ENCODE data around the gene KRT6A. TPM values are rescaled to one million over a fixed set of nuclear protein-coding genes. Genes with fewer than 3 reads are reported as not detected.
"Not testable (repeated sequence)": the region's sequence is repeated elsewhere in the genome, so short reads cannot be mapped to it uniquely, and the experiment has no call there.

Gene KRT6A
- total RNA-seq, 4 donors from 2014 or later = not detected

GRCh38 chr12:52495389-52495788, 2.3 kb upstream of the KRT6A start:
- WGBS, 2 donors (ENCODE audit: low coverage in 1 of 2) = 33 to 38% methylated on average over 2 to 3 of the region's 3 CpGs
- H3K4me3 ChIP-seq = no peak overlapping the region
- in situ Hi-C loops (cut with MboI; ENCODE audit: low pct_ligation_motif_present in 1 of 4, low pct_unique_long_range_greater_than_20kb in 1 of 4, low sequenced_read_pairs in 3 of 4) (loop anchor here in 1 of 4 donors (10.0 kb wide), 1 partner anchor 111 kb away; the partner anchor contains the start of gene KRT84), intact Hi-C loops (cut with DNase I; ENCODE audit: low total_unique reads) (no loop called here)
- H3K36me3 ChIP-seq = no peaks in the 10 kb centered on the region
- no peaks in the 10 kb centered on the region for H3K27me3 ChIP-seq
- H3K4me1 ChIP-seq = peaks cover 0 to 6% (median 0%) of the 10 kb centered on the region in 4 donors
- TF ChIP-seq POLR2A (IDR thresholded peaks at IDR 0.05) (no peak), POLR2AphosphoS5 (IDR thresholded peaks at IDR 0.05) (no peak), EP300 (IDR thresholded peaks at IDR 0.05; ENCODE audit: low read depth) (no peak)
- no peaks in the 10 kb centered on the region for H3K9me3 ChIP-seq
- H3K27ac ChIP-seq = no peak overlapping the region
- no peak for DNase-seq

GRCh38 chr12:52494518-52494917, 1.5 kb upstream of the KRT6A start:
- intact Hi-C loops (cut with DNase I; ENCODE audit: low total_unique reads) = no loop called here
- peak; percentile 17 for DNase-seq
- peaks cover 0 to 6% (median 0%) of the 10 kb centered on the region in 4 donors for H3K4me1 ChIP-seq
- no peaks in the 10 kb centered on the region for H3K36me3 ChIP-seq
- no peak overlapping the region for H3K4me3 ChIP-seq
- WGBS, 2 donors (ENCODE audit: low coverage in 1 of 2) = 77% methylated on average over 4 of the region's 4 CpGs; no CpG with 5 or more reads in 1 of the 2 donors
- no peaks in the 10 kb centered on the region for H3K9me3 ChIP-seq
- H3K27ac ChIP-seq = no peak overlapping the region
- in situ Hi-C loops (cut with MboI; ENCODE audit: low pct_ligation_motif_present in 1 of 4, low pct_unique_long_range_greater_than_20kb in 1 of 4, low sequenced_read_pairs in 3 of 4) = loop anchor here in 1 of 4 donors (10.0 kb wide), 1 partner anchor 110 kb away; the partner anchor contains the start of gene KRT84
- no peak for TF ChIP-seq POLR2A (IDR thresholded peaks at IDR 0.05)
- TF ChIP-seq CTCF (IDR thresholded peaks at IDR 0.05) = no peak
- no peak for TF ChIP-seq EP300 (IDR thresholded peaks at IDR 0.05; ENCODE audit: low read depth)
- TF ChIP-seq POLR2AphosphoS5 (IDR thresholded peaks at IDR 0.05) = peak in 2 of 3 donors; percentile 33 to 45
- no peaks in the 10 kb centered on the region for H3K27me3 ChIP-seq

- H3K27me3 ChIP-seq = no peaks in the 10 kb centered on the region
- 83 to 100% methylated on average over 1 of the region's 1 CpG for WGBS, 2 donors (ENCODE audit: low coverage in 1 of 2)
These were observed 1.0 kb upstream of the KRT6A start for GRCh38 chr12:52494100-52494499.

GRCh38 chr12:52492405-52492804, 652 bp downstream of the KRT6A start:
- H3K9me3 ChIP-seq; H3K4me3 ChIP-seq; intact Hi-C loops (cut with DNase I; ENCODE audit: low total_unique reads); H3K36me3 ChIP-seq; H3K4me1 ChIP-seq; H3K27me3 ChIP-seq; DNase-seq; H3K27ac ChIP-seq: not testable (repeated sequence)
- WGBS, 2 donors (ENCODE audit: low coverage in 1 of 2) = 96% methylated on average over 6 of the region's 6 CpGs; no CpG with 5 or more reads in 1 of the 2 donors
- in situ Hi-C loops (cut with MboI; ENCODE audit: low pct_ligation_motif_present in 1 of 4, low pct_unique_long_range_greater_than_20kb in 1 of 4, low sequenced_read_pairs in 3 of 4) = loop anchor here in 1 of 4 donors (10.0 kb wide), 1 partner anchor 108 kb away; the partner anchor contains the start of gene KRT84

More at GRCh38 chr12:52494100-52494499, 1.0 kb upstream of the KRT6A start:
- DNase-seq = no peak
- TF ChIP-seq EP300 (IDR thresholded peaks at IDR 0.05; ENCODE audit: low read depth) (no peak), POLR2AphosphoS5 (IDR thresholded peaks at IDR 0.05) (no peak)
- Histone ChIP-seq H3K36me3 (no peaks in the 10 kb centered on the region), H3K4me1 (peaks cover 0 to 6% (median 0%) of the 10 kb centered on the region in 4 donors), H3K27ac (no peak overlapping the region), H3K4me3 (no peak overlapping the region), H3K9me3 (no peaks in the 10 kb centered on the region)
- intact Hi-C loops (cut with DNase I; ENCODE audit: low total_unique reads) (no loop called here), in situ Hi-C loops (cut with MboI; ENCODE audit: low pct_ligation_motif_present in 1 of 4, low pct_unique_long_range_greater_than_20kb in 1 of 4, low sequenced_read_pairs in 3 of 4) (loop anchor here in 1 of 4 donors (10.0 kb wide), 1 partner anchor 109 kb away; the partner anchor contains the start of gene KRT84)

GRCh38 chr12:52491495-52491894, 1.6 kb downstream of the KRT6A start:
- H3K4me3 ChIP-seq; H3K4me1 ChIP-seq; DNase-seq; H3K27me3 ChIP-seq; H3K27ac ChIP-seq; intact Hi-C loops (cut with DNase I; ENCODE audit: low total_unique reads); H3K9me3 ChIP-seq; H3K36me3 ChIP-seq: not testable (repeated sequence)
- WGBS, 2 donors (ENCODE audit: low coverage in 1 of 2) = 80 to 82% methylated on average over 1 to 8 of the region's 8 CpGs
- in situ Hi-C loops (cut with MboI; ENCODE audit: low pct_ligation_motif_present in 1 of 4, low pct_unique_long_range_greater_than_20kb in 1 of 4, low sequenced_read_pairs in 3 of 4) = loop anchor here in 1 of 4 donors (10.0 kb wide), 1 partner anchor 107 kb away; the partner anchor contains the start of gene KRT84

GRCh38 chr12:52488736-52489135, 4.3 kb downstream of the KRT6A start:
- in situ Hi-C loops (cut with MboI; ENCODE audit: low pct_ligation_motif_present in 1 of 4, low pct_unique_long_range_greater_than_20kb in 1 of 4, low sequenced_read_pairs in 3 of 4) = no loop called here
- peaks cover 9% of the 10 kb centered on the region for H3K27me3 ChIP-seq
- DNase-seq = no peak
- TF ChIP-seq EP300 (IDR thresholded peaks at IDR 0.05; ENCODE audit: low read depth) (no peak), CTCF (IDR thresholded peaks at IDR 0.05) (no peak), POLR2AphosphoS5 (IDR thresholded peaks at IDR 0.05) (no peak), POLR2A (IDR thresholded peaks at IDR 0.05) (no peak)
- no peaks in the 10 kb centered on the region for H3K36me3 ChIP-seq
- intact Hi-C loops (cut with DNase I; ENCODE audit: low total_unique reads) = no loop called here
- H3K4me3 ChIP-seq = no peak overlapping the region
- H3K9me3 ChIP-seq = no peaks in the 10 kb centered on the region
- H3K27ac ChIP-seq = no peak overlapping the region
- no peaks in the 10 kb centered on the region for H3K4me1 ChIP-seq

- intact Hi-C loops (cut with DNase I; ENCODE audit: low total_unique reads); H3K36me3 ChIP-seq; DNase-seq; H3K4me3 ChIP-seq; H3K9me3 ChIP-seq; H3K27me3 ChIP-seq; in situ Hi-C loops (cut with MboI; ENCODE audit: low pct_ligation_motif_present in 1 of 4, low pct_unique_long_range_greater_than_20kb in 1 of 4, low sequenced_read_pairs in 3 of 4); H3K4me1 ChIP-seq; H3K27ac ChIP-seq: not testable (repeated sequence)
- WGBS, 2 donors (ENCODE audit: low coverage in 1 of 2) = 71% methylated on average over 6 of the region's 15 CpGs; no CpG with 5 or more reads in 1 of the 2 donors
These were observed 5.2 kb downstream of the KRT6A start for GRCh38 chr12:52487744-52488443.

All from transverse colon (tissue), 4 donors.